Esophagus squamous epithelium (tissue), 4 donors: ENCODE results near the gene MRPL18.

ENCODE experiments used
- POLR2A ChIP-seq, 4 donors: fragments of 450-650 bp; IDR thresholded peaks; one replicate each; pipeline ENCODE4 v1.6.1; 2017; ENCODE audit warnings: antibody characterized with exemption in 4 of 4, mild to moderate bottlenecking in 4 of 4, moderate library complexity in 3 of 4
- TF ChIP-seq, protein P1 (sequence below), 6 experiments: fragments of 450-650 bp in 4 of 6; fragments of 200-600 bp in 2 of 6; sonication (generic) in 2 of 6; IDR thresholded peaks; one replicate each; pipeline ENCODE4 v1.5.1; 2016 to 2019; ENCODE audit warnings: antibody characterized with exemption in 6 of 6, mild to moderate bottlenecking in 4 of 6, moderate library complexity in 4 of 6

DNA sequence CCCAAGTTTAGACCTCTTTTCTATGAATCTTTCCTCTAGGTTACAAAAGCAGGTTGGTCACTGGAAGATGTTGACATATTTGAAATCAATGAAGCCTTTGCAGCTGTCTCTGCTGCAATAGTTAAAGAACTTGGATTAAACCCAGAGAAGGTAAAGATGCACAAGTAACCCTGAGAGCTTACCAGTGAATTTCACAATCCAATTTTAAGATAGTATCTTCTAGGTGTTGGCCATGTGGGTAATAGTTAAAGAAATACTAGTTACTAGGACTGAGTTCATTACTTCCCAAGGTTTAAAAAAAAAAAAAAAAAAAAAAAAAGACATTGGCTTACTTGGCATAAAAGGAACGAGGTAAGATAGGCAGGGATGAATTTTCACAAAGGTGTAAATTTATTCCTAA lies 12.1 kb upstream of the MRPL18 start:
- TF ChIP-seq, protein P1, sequence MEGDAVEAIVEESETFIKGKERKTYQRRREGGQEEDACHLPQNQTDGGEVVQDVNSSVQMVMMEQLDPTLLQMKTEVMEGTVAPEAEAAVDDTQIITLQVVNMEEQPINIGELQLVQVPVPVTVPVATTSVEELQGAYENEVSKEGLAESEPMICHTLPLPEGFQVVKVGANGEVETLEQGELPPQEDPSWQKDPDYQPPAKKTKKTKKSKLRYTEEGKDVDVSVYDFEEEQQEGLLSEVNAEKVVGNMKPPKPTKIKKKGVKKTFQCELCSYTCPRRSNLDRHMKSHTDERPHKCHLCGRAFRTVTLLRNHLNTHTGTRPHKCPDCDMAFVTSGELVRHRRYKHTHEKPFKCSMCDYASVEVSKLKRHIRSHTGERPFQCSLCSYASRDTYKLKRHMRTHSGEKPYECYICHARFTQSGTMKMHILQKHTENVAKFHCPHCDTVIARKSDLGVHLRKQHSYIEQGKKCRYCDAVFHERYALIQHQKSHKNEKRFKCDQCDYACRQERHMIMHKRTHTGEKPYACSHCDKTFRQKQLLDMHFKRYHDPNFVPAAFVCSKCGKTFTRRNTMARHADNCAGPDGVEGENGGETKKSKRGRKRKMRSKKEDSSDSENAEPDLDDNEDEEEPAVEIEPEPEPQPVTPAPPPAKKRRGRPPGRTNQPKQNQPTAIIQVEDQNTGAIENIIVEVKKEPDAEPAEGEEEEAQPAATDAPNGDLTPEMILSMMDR (IDR thresholded peaks at IDR 0.05), result no peak
- no peak for TF ChIP-seq POLR2A (IDR thresholded peaks at IDR 0.05)
